Upper lobe of left lung (tissue), 6 donors: ENCODE data around the gene ZNF8. TPM values are rescaled to one million over a fixed set of nuclear protein-coding genes. Genes with fewer than 3 reads are reported as not detected.

Experiments
- ATAC-seq, 2 donors: fragments of 200-7000 bp; cut with Tn5 transposase; one replicate each; pipeline ENCODE4 v1.9.1; 2022; ENCODE audit warnings: mild to moderate bottlenecking in 2 of 2, moderate library complexity in 2 of 2; ENCODE audit not compliant: low FRiP score in 2 of 2
- DNase-seq, 2 donors: peaks; one replicate each; pipeline ENCODE4 v3.0.0-alpha.2; 2019 to 2020
- H3K27ac ChIP-seq, 4 donors: fragments of 200-600 bp; sonication (generic); one replicate each; pipeline ENCODE4 v1.5.1; 2016 to 2019
- H3K27me3 ChIP-seq, 4 donors: fragments of 200-600 bp; sonication (generic); one replicate each; pipeline ENCODE4 v1.5.1; 2017 to 2019
- H3K36me3 ChIP-seq, 4 donors: fragments of 200-600 bp; sonication (generic); one replicate each; pipeline ENCODE4 v1.5.1; 2016 to 2019
- H3K4me1 ChIP-seq, 4 donors: fragments of 200-600 bp; sonication (generic); one replicate each; pipeline ENCODE4 v1.5.1; 2018 to 2019
- H3K4me3 ChIP-seq, 4 donors: fragments of 200-600 bp; sonication (generic); one replicate each; pipeline ENCODE4 v1.5.1; 2017 to 2019; ENCODE audit warnings: mild to moderate bottlenecking in 2 of 4, moderate library complexity in 1 of 4
- H3K9me3 ChIP-seq, 4 donors: fragments of 200-600 bp; sonication (generic); one replicate each; pipeline ENCODE4 v1.5.1; 2018 to 2019
- CTCF ChIP-seq, 6 experiments: fragments of 450-650 bp in 4 of 6; fragments of 200-600 bp in 2 of 6; sonication (generic) in 2 of 6; IDR thresholded peaks; one replicate each; pipeline ENCODE4 v1.5.1; 2016 to 2019; ENCODE audit warnings: antibody characterized with exemption in 6 of 6
- EP300 ChIP-seq, 4 donors: sonication (generic); formaldehyde crosslinking; IDR thresholded peaks; one replicate each; pipeline ENCODE4 v1.5.1; 2017; ENCODE audit warnings: antibody characterized with exemption in 4 of 4, control low read depth in 2 of 4
- POLR2A ChIP-seq, 4 donors: fragments of 450-650 bp; IDR thresholded peaks; one replicate each; pipeline ENCODE4 v1.5.1; 2016 to 2017; ENCODE audit warnings: antibody characterized with exemption in 4 of 4, mild to moderate bottlenecking in 2 of 4
- POLR2AphosphoS5 ChIP-seq, 2 donors: sonication (generic); formaldehyde crosslinking; IDR thresholded peaks; one replicate each; pipeline ENCODE4 v1.5.1; 2017; ENCODE audit warnings: antibody characterized with exemption in 2 of 2
- WGBS, 2 donors: methylation state at CpG; one replicate each; pipeline ENCODE4 v1.1.5; 2017 to 2018; 5-methylcytosine and 5-hydroxymethylcytosine counted together
- total RNA-seq, 6 donors: library from RNA; depleted of rRNA in 4 of 6; stranded (reverse); fragments of >200 nt in 4 of 6; gene quantifications; one replicate each; pipeline versions ENCODE4 v1.1.0 to v1.2.1, GENCODE V29; 2016 to 2021
- donor health status: DM: no; HTN: no; CAD: no; lungs with moderate emphysema.
- donor health status: DM: no; HTN: yes; CAD: no; lungs with severe emphysema.

The ZNF8 gene
- total RNA-seq, 6 donors from 2014 or later, result 4.5 to 13.6 (median 7.1) TPM

GRCh38 chr19:58336216-58336615 is 57.5 kb downstream of the ZNF8 start:
- 93 to 100% methylated on average over 1 of the region's 1 CpG for WGBS, 2 donors
- DNase-seq, result no peak
- no peak overlapping the region for H3K4me3 ChIP-seq
- TF ChIP-seq CTCF (IDR thresholded peaks at IDR 0.05) (no peak), EP300 (IDR thresholded peaks at IDR 0.05) (no peak), POLR2A (IDR thresholded peaks at IDR 0.05) (no peak), POLR2AphosphoS5 (IDR thresholded peaks at IDR 0.05) (no peak)
- H3K9me3 ChIP-seq, result no peaks in the 10 kb centered on the region
- ATAC-seq, result no peak
- no peaks in the 10 kb centered on the region for H3K27me3 ChIP-seq
- H3K27ac ChIP-seq, result no peak overlapping the region
- H3K4me1 ChIP-seq, result no peaks in the 10 kb centered on the region
- peaks cover 0 to 54% (median 26%) of the 10 kb centered on the region in 4 donors for H3K36me3 ChIP-seq

- DNase-seq (no peak), ATAC-seq (no peak)
- Histone ChIP-seq H3K4me1 (no peaks in the 10 kb centered on the region), H3K9me3 (no peaks in the 10 kb centered on the region), H3K27me3 (no peaks in the 10 kb centered on the region), H3K4me3 (no peak overlapping the region), H3K36me3 (peaks cover 0 to 55% (median 26%) of the 10 kb centered on the region in 4 donors), H3K27ac (no peak overlapping the region)
- WGBS, 2 donors, result 93 to 96% methylated on average over 3 to 4 of the region's 4 CpGs
- TF ChIP-seq EP300 (IDR thresholded peaks at IDR 0.05) (no peak), CTCF (IDR thresholded peaks at IDR 0.05) (no peak), POLR2A (IDR thresholded peaks at IDR 0.05) (no peak), POLR2AphosphoS5 (IDR thresholded peaks at IDR 0.05) (no peak)
Measured at GRCh38 chr19:58336820-58337219, 58.1 kb downstream of the ZNF8 start.

- Histone ChIP-seq H3K9me3 (no peaks in the 10 kb centered on the region), H3K27me3 (no peaks in the 10 kb centered on the region), H3K27ac (no peak overlapping the region), H3K4me3 (no peak overlapping the region), H3K4me1 (no peaks in the 10 kb centered on the region), H3K36me3 (peaks cover 0 to 55% (median 26%) of the 10 kb centered on the region in 4 donors)
- TF ChIP-seq EP300 (IDR thresholded peaks at IDR 0.05), result no peak
- no peak for TF ChIP-seq CTCF (IDR thresholded peaks at IDR 0.05)
- no peak for TF ChIP-seq POLR2A (IDR thresholded peaks at IDR 0.05)
- TF ChIP-seq POLR2AphosphoS5 (IDR thresholded peaks at IDR 0.05), result no peak
- WGBS, 2 donors, result 98 to 100% methylated on average over 8 to 11 of the region's 11 CpGs
- ATAC-seq, result no peak
- no peak for DNase-seq
Measured at GRCh38 chr19:58338336-58338735, 59.6 kb downstream of the ZNF8 start.

GRCh38 chr19:58338825-58339558 is 60.2 kb downstream of the ZNF8 start:
- no peaks in the 10 kb centered on the region for H3K4me1 ChIP-seq
- H3K4me3 ChIP-seq, result no peak overlapping the region
- H3K9me3 ChIP-seq, result no peaks in the 10 kb centered on the region
- H3K27ac ChIP-seq, result no peak overlapping the region
- no peaks in the 10 kb centered on the region for H3K27me3 ChIP-seq
- WGBS, 2 donors, result 71 to 84% methylated on average over 7 to 30 of the region's 30 CpGs
- no peak for TF ChIP-seq POLR2AphosphoS5 (IDR thresholded peaks at IDR 0.05)
- TF ChIP-seq CTCF (IDR thresholded peaks at IDR 0.05), result no peak
- no peak for TF ChIP-seq EP300 (IDR thresholded peaks at IDR 0.05)
- no peak for TF ChIP-seq POLR2A (IDR thresholded peaks at IDR 0.05)
- ATAC-seq (no peak), DNase-seq (peak in 1 of 2 donors; percentile 50)
- peaks cover 0 to 55% (median 26%) of the 10 kb centered on the region in 4 donors for H3K36me3 ChIP-seq

- Histone ChIP-seq H3K36me3 (peaks cover 0 to 9% (median 0%) of the 10 kb centered on the region in 4 donors), H3K4me3 (no peak overlapping the region), H3K27me3 (peaks cover 0 to 12% (median 2%) of the 10 kb centered on the region in 4 donors), H3K9me3 (no peaks in the 10 kb centered on the region), H3K27ac (no peak overlapping the region), H3K4me1 (peaks cover 9 to 29% (median 18%) of the 10 kb centered on the region in 4 donors)
- 73 to 82% methylated on average over 5 of the region's 5 CpGs for WGBS, 2 donors
- DNase-seq (no peak), ATAC-seq (no peak)
- TF ChIP-seq CTCF (IDR thresholded peaks at IDR 0.05), result no peak
Measured at GRCh38 chr19:58345558-58345957, 66.8 kb downstream of the ZNF8 start.
